ENCODE data around the gene RBMY1J.
"Not testable (repeated sequence)": the region's sequence is repeated elsewhere in the genome, so short reads cannot be mapped to it uniquely, and the experiment has no call there.

Gene RBMY1J

GRCh38 chrY:22403110-22403509 lies at the start of gene RBMY1J:
Gene RBMY1J, plus strand, starts transcription at chrY:22403410. Its CDS starts 2,038 bp downstream, at chrY:22405448.
- not testable (repeated sequence) for DNase-seq

- DNase-seq = no peak
- TF ChIP-seq POLR2A (IDR thresholded peaks at IDR 0.05; ENCODE audit: low read length) (no peak), GATA1 (IDR thresholded peaks at IDR 0.05; ENCODE audit: low read depth, low read length) (no peak)
These were observed 35.8 kb upstream of the RBMY1J start for GRCh38 chrY:22367416-22367815.

GRCh38 chrY:22370623-22371022 lies 32.6 kb upstream of the RBMY1J start:
- TF ChIP-seq GATA1 (IDR thresholded peaks at IDR 0.05; ENCODE audit: low read depth, low read length) (no peak), POLR2A (IDR thresholded peaks at IDR 0.05; ENCODE audit: low read length) (no peak)
- no peak for DNase-seq

- TF ChIP-seq POLR2A (IDR thresholded peaks at IDR 0.05; ENCODE audit: low read length) = no peak
- DNase-seq = no peak
These were observed 29.7 kb upstream of the RBMY1J start for GRCh38 chrY:22373494-22373893.

- not testable (repeated sequence) for DNase-seq
These were observed 41.6 kb downstream of the RBMY1J start for GRCh38 chrY:22444718-22445396.

- not testable (repeated sequence) for DNase-seq
These were observed 52.3 kb downstream of the RBMY1J start for GRCh38 chrY:22455522-22455921.

GRCh38 chrY:22461962-22462361 lies 58.8 kb downstream of the RBMY1J start:
- not testable (repeated sequence) for DNase-seq

All from erythroblast (primary cell).